HTR-8/SVneo (cell line): ENCODE data around the gene SLC25A51.

ENCODE experiments used
- DNase-seq: peaks from one replicate; pipeline ENCODE4 v3.0.0; 2011; ENCODE audit warnings: low spot score, mixed read lengths; ENCODE audit not compliant: insufficient read length
- FAIRE-seq: peaks from 2 replicates; lab custom pipeline; 2011; peaks lifted over from hg19 to GRCh38; lab: Jason Lieb, UNC

SLC25A51 gene

DNA sequence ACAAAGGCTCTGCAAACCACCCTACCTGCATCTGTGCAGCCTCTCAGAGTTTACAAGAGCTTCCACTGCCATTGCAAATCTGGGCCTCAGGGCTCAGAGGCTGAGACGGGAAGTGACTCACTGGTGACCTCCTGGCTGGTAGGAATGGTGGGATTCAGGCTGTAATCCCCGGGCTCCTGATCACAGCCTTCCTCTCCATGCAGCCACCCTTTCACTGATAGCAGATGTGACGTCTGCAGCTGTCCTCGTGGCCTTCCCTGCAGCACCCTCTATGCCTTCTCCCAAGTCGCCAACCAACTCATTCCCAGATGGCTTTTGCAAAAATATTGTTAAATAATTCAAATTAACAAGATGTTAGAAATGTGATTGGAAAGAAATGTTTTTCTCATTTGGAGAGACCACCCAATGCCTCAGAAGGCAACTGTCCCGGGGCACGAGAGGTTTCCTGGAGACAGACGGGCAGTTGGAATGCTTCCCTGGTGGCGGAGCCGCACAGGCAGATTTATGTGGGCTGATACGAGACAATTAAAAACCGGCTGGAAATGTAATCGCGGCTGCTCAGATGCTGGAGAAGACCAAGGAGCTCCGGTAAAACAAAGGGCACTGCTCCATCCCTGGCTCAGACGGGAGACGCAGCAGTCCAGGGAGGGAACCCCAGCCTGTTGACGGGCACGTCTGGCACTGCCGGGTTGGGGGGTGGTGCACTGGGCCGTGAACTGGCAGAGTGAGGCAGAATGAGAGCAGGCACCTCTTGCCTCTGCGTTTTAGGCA is 34.4 kb upstream of the SLC25A51 start:
- DNase-seq = peak; percentile 67
- FAIRE-seq = no peak

DNA sequence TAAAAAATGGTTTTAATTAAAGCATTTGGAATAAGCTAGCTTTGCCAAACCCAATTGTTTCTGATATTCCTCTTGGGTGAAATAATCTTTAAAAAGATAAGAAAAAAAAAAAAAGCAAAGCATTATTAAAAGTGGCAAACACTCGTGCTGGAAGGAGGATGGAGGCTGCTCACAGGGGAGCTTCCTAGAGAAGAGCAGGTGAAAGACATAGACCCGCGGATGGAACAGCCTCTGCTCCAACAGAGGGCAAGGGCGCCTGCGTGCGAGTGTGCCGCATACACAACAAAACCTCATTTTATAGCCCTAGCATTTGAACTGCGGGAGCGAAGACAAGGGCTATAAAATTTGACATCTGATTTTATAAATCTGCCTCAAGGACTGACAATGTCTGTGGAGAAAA is 33.4 kb upstream of the SLC25A51 start:
- FAIRE-seq = no peak
- DNase-seq = no peak

DNA sequence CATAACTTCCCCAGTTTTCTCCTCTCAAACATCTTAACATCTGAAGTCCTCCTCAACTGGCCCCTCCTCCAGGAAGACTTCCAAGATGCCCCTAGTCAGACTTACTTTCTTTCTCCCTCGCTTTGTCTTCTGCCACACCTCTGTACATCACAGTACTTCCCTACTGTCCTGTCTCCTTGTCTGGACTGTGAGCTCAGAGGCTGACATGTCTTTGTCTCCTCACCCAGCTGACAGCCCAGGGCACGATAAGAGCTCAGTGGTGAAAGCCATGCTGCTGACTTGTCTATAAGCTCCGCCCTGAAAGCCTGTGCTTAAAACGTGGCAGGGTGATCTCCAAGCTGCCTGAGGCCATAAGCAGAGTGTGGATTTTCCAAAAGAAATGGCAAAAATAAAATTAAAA is 33.0 kb upstream of the SLC25A51 start:
- FAIRE-seq = no peak
- DNase-seq = no peak

DNA sequence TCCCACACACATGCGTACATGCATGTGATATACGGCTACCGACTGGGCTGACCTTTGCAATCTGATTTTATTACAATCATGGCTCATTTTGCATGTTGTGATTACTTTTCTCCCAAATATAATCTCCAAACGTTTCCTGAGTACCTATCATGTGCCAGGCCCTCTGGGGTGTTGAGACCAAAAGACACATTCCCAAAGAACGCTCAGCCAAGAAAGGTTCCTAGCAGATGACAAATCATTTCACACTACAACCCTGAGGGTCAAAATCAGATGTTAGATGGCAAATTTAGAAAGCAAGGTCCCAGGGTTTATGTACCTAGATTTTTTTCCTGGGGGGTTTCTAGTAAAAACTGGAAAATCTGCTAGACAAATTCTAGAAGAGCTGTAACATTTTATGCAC is 32.4 kb upstream of the SLC25A51 start:
- DNase-seq = no peak
- FAIRE-seq = no peak

DNA sequence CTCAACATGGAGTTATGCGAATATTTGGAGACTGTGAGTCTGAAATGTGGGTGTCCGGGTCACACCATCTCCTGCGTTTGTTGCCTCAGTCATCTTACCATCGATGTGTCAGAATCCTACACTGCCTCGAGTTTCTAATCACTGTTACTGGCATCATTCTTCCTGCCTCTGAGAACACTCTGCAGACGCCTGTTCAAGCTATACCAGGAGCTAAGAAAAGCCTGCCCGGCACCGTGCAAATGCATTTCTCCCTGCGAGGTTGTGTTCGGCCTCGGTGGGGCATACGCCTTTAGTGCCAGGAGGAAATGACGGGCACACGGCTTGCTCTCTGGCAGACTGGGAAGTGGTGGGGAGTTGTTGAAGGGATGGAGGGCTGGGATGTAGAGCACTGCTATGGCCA is 31.2 kb upstream of the SLC25A51 start:
- FAIRE-seq = no peak
- no peak for DNase-seq

DNA sequence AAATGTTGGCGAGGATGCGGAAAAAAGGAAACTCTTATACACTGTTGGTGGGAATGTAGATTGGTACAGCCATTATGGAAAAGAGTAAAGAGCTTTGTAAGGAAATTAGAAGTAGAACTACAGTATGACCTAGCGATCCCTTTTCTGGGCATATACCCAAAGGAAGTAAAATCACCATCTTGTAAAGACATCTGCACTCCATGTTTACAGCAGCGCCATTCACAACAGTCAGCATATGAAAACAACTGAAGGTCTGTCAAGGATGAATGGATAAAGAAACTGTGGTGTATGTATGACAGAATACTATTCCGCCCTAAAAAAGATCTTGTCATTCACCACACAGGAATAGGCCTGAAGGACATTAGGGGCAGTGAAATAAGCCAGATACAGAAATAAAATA is 27.7 kb upstream of the SLC25A51 start:
- FAIRE-seq (no peak), DNase-seq (no peak)

DNA sequence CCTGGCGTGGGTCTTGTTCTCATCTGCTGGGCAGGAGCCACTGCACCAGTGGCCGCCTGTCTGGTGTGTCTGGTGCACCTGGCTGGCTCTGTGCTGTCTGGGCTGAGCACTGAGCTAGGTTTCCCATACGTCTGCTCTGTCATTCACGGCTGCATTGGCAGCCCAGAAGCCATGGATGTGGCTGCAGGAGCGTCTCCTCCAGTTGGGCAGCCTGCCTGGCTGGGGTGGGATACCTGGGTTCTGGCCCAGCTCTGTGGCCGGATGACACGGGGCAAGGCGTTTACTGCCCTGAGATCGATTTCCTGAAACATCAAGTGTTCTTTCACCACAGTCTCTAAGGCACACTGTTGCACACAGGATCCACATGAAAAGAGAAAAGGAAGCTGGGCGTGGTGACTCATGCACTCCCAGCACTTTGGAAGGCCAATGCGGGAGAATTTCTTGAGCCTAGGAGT is 25.5 kb upstream of the SLC25A51 start:
- no peak for FAIRE-seq
- no peak for DNase-seq

DNA sequence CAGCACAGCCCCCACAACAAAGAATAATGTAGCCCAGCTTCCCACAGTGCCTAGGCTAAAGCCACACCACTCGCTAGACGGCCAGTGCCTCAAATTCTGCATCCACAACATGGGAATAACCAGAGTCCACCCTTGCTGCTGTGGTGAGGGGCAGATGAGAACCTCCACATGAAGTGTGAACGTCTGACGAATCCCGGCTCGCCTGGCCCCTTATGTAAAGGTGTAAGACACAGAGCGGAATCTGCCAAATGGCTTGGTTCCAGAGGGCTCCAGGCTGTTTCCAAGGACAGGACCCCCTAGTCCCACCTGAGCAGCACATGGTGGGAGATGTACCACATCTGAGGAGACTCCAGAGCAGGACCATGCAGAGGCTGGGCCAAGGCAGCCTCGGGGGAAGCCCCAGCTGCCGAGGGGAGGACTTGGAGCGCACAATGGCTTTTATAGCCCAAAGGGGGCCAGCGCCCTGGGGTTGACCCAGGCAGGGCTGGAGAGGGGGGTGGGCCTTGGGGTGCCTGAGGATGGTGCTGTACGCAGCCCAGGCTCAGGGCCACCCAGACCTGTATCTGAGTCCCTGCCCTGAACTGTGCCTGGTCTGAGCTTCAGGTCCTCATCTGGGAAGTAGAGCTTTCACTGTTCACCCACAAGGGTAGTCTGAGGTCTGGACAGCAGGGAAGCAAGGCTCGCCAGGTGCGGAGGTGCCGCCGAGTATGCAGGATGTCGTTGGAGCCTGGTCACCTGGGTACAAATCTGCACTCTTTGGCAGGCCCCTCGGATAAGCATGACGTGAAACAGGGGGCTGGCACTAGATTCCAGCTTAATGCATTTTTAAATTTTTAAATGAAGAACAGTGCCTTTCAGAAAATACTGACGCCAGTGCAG is 24.9 kb upstream of the SLC25A51 start:
- no peak for FAIRE-seq
- DNase-seq = no peak

DNA sequence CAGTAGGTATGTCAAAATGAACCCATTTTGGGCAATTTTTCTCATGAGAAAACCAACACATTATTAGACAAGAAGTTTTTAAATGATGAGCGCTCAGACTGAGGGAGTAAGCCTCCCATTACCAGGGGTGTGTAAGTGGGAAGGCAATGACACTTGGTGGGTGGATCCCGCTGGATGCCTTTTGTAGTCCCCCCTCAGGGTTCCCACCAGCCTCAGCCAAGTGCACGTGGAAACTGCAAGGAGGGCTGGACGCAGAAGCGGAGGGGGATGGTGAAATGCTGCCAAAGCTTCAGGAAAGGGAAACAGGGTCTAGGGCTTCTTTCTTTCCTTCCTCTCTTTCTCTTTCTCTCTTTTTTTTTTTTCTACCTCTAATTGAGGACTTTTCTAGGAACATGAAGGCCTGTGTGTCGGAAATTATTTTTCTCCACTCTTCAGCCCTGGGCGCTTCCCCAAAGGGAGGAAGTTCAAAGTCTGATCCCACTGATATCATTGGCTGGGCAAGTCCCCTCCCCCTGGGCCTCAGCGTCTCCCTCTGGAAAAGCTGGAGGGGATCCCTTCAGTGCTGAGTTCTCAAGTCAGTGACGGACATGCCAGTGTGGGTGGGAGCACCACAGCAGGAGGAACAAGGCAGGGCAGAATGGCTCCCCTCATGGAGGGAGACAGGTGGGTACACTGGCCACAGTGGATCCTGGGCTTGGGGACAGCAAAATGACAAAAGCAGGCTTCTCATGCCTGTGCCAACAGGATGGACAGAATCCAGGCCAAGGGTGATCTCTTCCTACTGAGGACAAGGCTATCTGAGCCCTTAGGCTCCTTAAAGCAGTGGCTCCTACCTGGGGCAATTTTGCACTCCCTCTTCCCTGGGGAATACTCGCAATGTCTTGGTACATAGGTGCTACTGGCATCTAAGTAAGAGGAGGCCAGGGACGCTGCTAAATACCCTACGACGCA is 23.9 kb upstream of the SLC25A51 start:
- no peak for DNase-seq
- no peak for FAIRE-seq

DNA sequence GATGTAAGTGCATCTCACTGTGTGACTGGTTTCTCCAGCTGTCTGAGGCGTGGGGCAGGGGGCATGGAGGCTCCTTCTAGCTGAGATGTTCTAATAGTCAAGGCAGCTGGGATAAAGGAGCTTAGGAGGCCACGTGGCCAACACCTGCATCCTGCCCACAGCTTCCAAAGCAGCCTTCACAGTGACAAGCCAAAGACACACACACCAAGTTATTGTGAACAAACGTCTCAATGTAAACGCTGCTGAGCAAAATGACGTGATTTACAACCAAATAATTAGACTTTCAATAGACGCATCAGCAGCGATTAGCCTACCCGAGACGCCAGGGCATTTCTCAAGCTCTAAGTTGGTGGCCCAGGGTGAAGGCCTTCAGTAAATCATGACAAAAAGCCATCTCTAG is 23.2 kb upstream of the SLC25A51 start:
- DNase-seq (no peak), FAIRE-seq (no peak)

DNA sequence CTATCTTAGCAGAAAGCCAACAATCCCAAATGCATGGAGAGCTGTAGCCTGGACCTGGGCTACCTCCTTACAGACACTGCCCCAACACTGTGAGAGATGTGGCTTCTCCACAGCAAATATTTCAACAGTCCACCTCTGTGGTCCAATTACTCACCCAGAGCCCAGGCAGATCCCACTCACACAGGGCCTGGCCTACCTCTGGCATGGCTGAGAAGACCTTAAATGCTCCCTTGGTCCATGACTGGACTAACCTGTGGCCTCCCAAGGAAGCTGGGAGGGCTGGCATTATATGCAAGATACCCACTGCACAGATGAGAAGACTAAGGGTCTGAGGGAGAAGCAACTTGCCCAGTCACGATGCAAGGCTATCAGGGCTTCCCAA is 22.8 kb upstream of the SLC25A51 start:
- FAIRE-seq (no peak), DNase-seq (no peak)

DNA sequence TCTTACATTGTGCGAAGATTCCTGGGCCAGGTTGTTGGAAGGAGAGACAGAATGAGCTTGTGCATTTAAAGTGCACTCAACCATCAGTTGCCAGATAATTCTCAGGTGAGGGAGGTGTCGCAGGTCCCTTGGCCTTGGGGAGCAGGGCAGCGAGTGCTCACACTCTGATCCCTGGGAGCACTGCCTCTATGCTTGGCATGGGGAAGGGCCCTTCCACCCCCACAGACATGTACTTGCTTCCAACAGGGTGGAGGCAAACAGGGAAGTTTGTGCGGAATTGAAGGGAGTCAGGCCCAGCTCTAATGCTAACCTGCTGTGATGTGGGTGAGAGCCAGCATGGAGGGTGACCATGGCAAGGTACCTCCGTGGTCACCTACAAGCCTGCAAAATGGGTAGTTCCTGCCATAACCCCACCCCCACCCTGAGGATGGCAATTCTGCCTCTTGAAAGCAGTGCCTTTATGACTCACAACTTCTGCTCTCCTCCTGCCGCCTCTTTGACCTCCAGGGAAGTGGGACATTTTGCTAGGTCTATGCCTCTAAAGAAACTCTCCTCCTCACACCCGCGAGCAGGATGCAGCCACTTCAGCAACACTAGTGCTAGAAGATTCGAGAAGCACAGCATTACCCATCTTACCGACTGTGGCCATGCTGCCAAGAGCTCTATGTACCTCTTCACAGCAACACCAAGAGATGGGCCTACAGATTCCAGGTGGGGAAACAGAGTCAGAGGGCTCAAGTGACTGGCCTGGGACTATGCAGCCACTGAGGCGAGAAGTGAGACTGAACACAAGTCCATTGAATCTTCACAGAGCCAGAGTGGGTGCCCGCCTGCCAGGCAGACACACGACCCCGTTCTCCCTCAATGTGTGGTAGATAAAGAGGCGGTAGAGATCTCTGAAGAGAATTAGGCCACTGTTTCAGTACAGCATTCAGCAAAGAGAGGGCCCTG is 22.1 kb upstream of the SLC25A51 start:
- no peak for FAIRE-seq
- DNase-seq = no peak

DNA sequence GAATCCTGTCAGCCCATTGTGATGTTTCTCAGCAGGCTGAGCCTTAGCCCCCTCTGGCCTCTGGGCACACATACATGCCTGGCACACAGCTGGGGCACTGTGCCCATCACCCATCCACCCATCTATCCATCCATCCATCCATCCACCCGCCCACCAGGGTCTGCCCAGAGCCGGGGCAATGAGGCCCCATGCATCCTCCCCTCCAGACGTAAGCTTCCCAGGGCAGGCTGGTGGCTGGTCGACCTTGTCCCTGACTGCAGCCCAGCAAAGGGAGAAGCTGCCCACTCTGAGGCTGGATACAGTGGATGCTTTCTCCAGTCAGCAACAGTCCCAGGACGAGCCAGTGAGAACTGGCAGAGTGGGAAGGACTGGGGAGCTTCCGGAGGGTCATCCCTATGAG is 21.1 kb upstream of the SLC25A51 start:
- FAIRE-seq (no peak), DNase-seq (no peak)

DNA sequence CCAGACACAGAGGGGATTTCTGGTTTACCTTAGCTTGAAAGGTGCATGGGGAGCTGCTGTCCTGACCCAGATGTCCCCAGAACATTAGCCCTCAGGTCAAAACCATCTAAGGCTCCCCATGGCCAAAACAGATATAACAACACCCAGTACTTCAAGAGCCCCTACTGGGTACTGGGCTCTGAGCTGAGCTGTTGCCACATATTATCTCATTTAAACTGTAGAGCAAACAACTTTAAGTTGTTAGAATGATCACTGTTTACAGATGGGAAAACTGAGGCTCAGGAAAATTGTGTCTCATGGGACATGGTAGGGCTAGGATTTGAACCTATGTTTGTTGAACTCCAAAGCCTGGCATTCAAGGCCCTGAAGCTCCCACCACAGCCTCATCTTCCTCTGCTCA is 20.6 kb upstream of the SLC25A51 start:
- FAIRE-seq = no peak

DNA sequence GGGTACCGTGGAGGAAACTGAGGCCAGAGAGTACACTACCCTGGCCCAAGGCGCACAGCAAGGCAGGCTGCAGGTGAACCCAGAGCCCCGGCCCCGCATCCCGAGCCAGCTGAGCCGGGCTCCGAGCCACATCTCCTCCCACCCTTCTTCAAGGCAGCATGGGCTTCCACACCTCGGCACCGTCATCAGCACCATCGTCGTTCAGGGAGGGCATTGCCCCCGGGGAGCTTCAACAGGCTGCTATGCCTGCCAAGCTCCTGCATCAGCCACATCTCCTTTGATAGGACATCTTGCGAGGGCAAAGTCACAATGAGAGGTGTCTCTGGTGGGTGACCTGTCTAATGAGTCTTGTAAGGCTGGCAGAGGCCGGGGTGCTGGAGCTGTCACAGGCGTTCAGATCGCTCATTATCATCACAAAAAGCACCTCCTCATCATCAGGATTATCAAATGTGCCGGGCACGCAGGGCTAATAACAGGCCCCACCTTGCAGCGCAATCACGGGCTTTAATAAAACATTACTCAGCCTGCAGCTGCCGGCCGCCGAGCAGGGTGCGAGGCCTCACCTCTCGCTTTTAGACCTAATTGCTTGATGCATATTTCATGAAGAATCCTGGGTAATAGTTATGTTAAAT is 20.0 kb upstream of the SLC25A51 start:
- no peak for FAIRE-seq
- no peak for DNase-seq

More for the DNA sequence above, 20.6 kb upstream of the SLC25A51 start:
- DNase-seq = no peak

DNA sequence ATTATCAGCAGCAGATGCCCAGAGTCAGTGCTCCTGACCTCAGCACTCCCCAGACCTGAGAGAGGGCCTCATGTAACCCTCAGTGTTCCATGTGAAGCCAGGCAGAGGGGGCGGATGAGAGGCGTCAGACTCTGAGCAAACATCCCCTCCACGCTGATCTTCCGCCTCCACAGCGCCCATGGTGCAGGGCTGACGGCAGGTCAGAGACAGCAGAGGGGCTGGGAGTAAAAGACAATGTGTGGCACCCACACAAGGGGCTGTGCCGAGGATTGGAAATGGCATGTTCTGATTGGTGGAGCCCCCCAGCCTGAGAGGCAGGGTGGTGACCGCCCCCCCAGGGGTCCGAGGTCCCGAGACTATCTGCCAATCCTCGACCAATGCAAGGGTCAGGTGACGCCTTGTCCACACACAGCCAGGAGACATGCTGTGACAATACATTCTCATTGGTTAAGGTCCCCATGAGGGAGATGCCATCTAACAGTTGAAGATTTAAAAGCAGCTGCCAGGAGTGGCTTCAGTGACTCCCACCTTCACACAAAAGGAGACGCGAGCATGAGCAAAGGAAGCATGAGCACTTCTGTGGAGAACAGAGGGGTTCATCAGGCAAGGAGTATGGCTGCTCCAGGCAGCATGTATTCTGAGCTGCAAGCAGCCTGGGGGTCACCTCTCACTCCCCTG is 19.3 kb upstream of the SLC25A51 start:
- FAIRE-seq (no peak), DNase-seq (no peak)

DNA sequence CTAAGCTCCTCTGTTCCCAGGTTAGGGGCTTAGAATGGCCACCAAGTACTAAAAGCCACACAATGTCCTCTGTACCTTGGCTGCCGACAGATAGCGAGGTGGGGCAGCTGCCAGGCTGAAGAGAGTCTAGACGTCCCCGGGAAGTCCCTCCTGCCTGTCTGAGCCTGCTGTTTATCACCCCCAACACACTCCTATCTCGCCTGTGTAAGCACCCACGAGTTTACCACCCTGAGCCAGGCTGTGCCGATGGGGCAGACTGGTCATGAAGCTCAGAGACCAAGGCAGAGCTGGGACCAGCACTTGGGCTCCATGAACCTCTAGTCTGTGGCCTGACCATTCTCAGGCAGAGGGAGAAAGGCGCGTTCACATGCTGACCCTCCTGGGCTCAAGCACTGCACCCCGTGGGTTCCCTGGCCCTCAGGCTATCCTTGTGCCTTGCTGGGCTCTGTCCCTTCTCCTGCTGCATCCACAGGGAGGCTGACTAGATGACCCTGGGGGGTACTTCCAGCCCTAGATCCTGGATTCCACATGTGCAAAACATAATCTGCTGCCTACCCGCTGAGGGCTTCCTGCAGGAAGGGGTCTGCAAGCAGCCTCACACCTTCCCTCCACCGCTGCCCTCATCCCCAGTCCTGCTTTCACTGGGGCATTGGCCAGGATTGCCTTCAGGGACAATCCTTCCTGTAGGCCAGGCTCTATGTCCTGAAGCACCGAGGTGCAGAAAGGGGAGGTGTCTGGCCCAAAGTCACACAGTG is 18.6 kb upstream of the SLC25A51 start:
- FAIRE-seq = no peak
- DNase-seq = no peak
